Measurements from ENCODE around the gene STMN3. TPM values are rescaled to one million over a fixed set of nuclear protein-coding genes. Genes with fewer than 3 reads are reported as not detected.
"Not testable (repeated sequence)": the region's sequence is repeated elsewhere in the genome, so short reads cannot be mapped to it uniquely, and the experiment has no call there.

Gene STMN3
- total RNA-seq, 4 donors from 2014 or later: 7.6 to 17.4 (median 12.0) TPM

GRCh38 chr20:63652192-63652980 is 838 bp downstream of the STMN3 start:
- ATAC-seq (ENCODE audit: low FRiP score) (peak; percentile 13), DNase-seq (ENCODE audit: low spot score) (no peak)
- TF ChIP-seq, protein P1, sequence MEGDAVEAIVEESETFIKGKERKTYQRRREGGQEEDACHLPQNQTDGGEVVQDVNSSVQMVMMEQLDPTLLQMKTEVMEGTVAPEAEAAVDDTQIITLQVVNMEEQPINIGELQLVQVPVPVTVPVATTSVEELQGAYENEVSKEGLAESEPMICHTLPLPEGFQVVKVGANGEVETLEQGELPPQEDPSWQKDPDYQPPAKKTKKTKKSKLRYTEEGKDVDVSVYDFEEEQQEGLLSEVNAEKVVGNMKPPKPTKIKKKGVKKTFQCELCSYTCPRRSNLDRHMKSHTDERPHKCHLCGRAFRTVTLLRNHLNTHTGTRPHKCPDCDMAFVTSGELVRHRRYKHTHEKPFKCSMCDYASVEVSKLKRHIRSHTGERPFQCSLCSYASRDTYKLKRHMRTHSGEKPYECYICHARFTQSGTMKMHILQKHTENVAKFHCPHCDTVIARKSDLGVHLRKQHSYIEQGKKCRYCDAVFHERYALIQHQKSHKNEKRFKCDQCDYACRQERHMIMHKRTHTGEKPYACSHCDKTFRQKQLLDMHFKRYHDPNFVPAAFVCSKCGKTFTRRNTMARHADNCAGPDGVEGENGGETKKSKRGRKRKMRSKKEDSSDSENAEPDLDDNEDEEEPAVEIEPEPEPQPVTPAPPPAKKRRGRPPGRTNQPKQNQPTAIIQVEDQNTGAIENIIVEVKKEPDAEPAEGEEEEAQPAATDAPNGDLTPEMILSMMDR (IDR thresholded peaks at IDR 0.05): no peak

GRCh38 chr20:63651942-63652191 is 1.4 kb downstream of the STMN3 start:
- ATAC-seq (ENCODE audit: low FRiP score) (peak; percentile 22), DNase-seq (ENCODE audit: low spot score) (no peak)
- TF ChIP-seq, protein P1 (IDR thresholded peaks at IDR 0.05): no peak

- not testable (repeated sequence) for DNase-seq (ENCODE audit: low spot score); ATAC-seq (ENCODE audit: low FRiP score)
Measured at GRCh38 chr20:63650486-63650885, 2.7 kb downstream of the STMN3 start.

DNA sequence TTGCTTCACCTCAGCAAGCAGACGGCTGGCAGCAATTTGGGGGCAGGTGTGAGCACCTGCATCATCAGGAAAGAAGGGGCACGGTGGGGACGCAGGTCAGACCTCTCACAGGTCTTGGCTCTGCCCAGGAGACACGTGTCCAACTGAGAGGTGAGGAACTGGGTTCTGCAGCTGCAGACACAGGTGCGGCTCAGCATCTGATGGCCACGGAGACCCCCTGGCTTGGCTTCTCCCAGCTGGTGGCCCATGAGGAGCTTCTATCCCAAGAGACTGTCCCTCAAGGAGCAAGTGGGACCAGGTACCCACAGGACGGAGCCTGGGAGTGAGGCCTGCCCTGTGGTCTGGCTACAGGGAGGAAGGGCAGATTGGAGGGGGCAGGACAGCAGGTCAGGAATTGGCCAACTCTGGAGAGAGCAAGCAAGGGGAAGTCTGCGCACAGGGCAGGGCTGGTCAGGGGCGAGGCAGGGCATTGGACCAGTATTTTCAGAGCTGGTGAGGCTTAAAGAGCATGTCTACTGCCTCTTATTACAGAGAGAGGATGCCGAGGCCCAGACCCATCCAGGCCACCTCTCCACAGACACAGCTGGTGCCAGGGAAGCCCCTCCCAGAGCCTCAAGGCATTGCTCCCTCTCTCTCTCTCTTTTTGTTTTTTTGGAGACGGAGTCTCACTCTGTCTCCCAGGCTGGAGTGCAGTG is 4.2 kb downstream of the STMN3 start:
- DNase-seq (ENCODE audit: low spot score) (no peak), ATAC-seq (ENCODE audit: low FRiP score) (no peak)
- TF ChIP-seq, protein P1 (IDR thresholded peaks at IDR 0.05): no peak

GRCh38 chr20:63648190-63648589 is 5.0 kb downstream of the STMN3 start:
- no peak for ATAC-seq (ENCODE audit: low FRiP score)

DNA sequence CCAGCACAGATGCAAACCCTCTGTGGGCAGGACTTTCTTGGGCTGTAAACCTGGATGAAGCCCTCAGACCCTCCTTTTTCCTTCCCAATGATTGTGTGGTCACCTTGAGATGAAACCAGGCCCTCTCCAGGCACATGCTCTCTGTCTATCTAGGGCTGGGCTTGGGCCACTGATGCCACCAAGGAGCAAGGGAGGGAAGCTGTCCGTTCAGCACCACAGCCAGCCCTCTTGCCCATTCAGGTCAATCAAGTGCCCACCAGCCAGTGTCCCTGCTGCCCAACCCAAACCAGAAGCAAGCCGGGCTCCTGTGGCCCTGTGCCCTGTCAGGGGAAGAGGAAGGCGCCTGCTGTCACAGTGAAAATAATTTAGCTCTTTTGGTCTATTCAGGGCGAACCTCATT is 8.0 kb downstream of the STMN3 start:
- ATAC-seq (ENCODE audit: low FRiP score) (no peak), DNase-seq (ENCODE audit: low spot score) (no peak)
- TF ChIP-seq, protein P1 (IDR thresholded peaks at IDR 0.05): no peak

More at GRCh38 chr20:63648190-63648589, 5.0 kb downstream of the STMN3 start:
- TF ChIP-seq, protein P1 (IDR thresholded peaks at IDR 0.05): no peak
- no peak for DNase-seq (ENCODE audit: low spot score)

GRCh38 chr20:63643946-63644345 is 9.3 kb downstream of the STMN3 start:
- TF ChIP-seq, protein P1 (IDR thresholded peaks at IDR 0.05): no peak
- ATAC-seq (ENCODE audit: low FRiP score): no peak
- no peak for DNase-seq (ENCODE audit: low spot score)

Measured in omental fat pad (tissue), 4 donors.